Stimulated activated CD4-positive, alpha-beta T cell treated with anti-CD3 and anti-CD28 coated beads, TNF-alpha, amount 100 ng/mL, for 1 hour (primary cell): ENCODE data around the gene MAML2.

Source experiments
- DNase-seq, 3 donors: peaks; one replicate each; pipeline ENCODE4 v3.0.0-alpha.2; 2020; ENCODE audit warnings: low read depth in 3 of 3, low spot score in 1 of 3

Gene MAML2

DNA sequence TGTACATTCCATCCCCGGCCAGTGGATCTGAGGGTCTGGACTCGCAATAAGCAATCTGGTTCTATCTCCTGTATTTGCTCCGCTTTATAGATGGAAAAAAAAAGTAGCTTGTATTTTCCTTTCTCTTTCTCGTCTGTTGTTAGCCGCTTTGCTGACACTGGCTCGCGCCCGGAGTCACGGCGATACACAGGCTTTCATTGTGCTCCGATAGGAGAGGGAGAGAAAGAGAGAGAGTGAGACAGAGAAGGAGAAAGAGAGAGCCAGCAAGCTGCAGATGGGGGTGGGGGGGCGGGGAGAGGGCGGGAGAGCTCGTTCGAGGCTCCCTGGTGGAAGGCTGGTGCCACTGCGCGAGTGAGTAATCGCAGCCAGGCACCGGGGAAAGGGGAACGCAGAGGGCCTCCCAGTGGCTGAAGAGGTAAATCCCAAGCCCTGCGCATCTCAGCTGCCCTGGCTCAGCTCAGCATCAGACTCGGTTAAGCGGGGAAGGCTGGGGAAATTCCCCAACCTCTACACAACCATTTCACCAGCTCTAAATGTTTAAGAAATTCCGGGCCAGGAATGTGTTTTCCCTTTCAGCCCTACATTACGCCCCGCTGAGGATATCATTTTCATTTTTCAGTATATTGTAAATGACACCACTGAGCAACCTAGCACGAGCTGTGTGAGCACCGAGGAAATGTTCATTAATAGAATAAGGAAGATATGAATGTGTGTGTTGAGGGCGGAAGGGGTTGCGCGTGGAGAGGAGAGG is at the start of gene MAML2:
Gene MAML2 (minus strand): TSS at position 235 of the 751 bp plus-strand sequence. CDS start 1,300 bp downstream, outside the sequence.
- peak; percentile 71 to 88 (median 80) for DNase-seq

- DNase-seq: no peak
These were observed 48.8 kb upstream of the MAML2 start for GRCh38 chr11:96391698-96392307.

GRCh38 chr11:96390488-96390792 is 47.4 kb upstream of the MAML2 start:
- no peak for DNase-seq

DNA sequence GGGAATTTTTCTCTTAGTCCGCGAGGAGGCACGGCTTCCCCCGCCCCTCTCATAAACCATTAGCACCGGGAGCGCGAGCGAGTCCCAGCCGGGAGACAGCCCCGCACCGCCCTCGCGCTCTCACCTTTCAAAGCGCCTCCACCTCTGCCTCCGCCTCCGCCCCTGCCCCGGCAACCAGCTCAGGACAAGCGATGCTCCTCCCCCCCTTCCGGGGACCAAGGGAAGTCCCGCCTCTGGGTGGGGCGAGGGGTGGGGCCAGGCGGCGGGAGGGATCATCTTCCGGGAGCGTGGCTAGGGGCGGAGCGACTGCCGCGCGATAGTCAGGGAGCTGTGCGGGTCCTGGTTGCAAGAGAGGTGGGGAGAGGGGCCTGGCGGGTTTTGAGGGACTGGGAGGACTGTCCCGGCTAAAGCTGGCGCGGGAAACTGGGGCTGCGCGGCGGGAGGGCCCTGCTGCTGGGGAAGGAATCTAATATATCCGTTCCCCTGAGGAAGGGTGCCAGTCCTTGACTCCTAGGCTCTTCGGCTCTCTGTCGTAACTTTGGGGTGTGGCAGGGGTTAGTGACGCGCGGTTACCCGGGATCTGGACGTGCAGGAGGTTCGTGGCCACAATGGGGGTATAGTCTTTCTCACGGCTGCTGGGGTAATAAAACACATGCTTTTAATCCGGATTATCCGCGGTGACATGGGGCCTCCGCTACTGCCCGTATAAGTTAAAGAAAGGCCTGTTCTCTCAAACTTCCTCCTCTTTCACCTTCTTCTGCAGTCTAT is 46.9 kb upstream of the MAML2 start, which contains the start of the genes CCDC82 and JRKL:
Gene CCDC82 (minus strand): TSS at position 193 of the 768 bp plus-strand sequence. CDS start 5,165 bp downstream, outside the sequence.
Gene JRKL (plus strand): TSS at position 294 of the 768 bp plus-strand sequence. CDS start 637 bp downstream, outside the sequence.
- peak; percentile 94 to 99 (median 96) for DNase-seq

- DNase-seq: no peak
These were observed 46.1 kb upstream of the MAML2 start for GRCh38 chr11:96388891-96389719.

DNA sequence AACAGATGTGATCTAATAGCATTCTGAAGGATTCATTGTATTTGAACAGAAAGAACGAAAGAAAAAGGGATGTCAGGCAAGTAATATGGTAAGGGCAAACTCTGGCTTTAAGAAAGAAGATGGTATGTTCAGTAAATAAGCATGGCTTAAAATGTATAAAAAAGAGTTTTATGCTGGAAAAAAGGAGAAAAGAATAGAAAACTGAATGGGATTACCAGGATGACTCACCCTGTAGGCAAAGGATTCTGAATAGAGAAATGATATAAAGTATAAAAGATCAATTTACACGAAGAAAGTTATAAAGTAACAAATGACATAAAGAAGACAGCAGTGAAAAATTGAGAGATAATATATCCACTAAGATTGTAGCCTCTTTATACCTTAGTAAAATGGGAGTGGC is 42.2 kb upstream of the MAML2 start:
- DNase-seq: no peak

DNA sequence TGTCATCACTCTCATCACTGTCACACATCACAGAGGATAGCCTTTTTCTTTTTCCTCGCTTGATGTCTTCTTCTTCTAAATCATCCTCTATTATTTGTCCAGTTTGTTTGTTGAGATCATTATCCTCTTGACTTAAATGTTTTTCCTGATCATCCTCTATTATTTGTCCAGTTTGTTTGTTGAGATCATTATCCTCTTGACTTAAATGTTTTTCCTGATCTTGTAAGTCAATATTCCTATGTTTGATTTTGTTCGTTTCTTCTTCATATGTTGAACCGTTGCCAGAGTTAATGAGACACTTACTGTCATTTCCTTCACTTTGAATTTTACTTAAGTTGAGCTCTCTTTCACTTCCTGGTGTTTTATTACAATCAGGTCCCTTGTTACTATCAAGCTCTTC is 41.2 kb upstream of the MAML2 start:
- no peak for DNase-seq

DNA sequence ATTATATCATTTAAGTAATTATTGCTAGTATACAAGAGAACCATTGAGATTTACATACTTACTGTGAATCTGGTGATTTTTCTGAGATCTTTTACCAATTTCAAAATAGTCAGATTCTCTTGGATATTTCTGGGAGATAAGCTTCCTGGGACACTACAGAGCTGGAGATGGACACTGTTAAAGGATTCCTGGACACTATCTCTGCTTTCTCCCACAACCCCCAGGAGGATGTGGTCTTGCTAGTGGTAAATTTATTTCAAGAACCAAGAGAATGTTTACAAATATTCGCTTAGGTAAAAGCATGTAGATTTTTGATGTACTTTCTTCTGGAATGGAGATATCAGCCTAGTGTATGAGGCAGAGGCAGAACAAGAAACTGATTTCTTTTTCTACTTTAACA is 33.8 kb upstream of the MAML2 start:
- DNase-seq: no peak

GRCh38 chr11:96373826-96374225 is 30.8 kb upstream of the MAML2 start:
- no peak for DNase-seq

GRCh38 chr11:96367342-96367741 is 24.3 kb upstream of the MAML2 start:
- no peak for DNase-seq

DNA sequence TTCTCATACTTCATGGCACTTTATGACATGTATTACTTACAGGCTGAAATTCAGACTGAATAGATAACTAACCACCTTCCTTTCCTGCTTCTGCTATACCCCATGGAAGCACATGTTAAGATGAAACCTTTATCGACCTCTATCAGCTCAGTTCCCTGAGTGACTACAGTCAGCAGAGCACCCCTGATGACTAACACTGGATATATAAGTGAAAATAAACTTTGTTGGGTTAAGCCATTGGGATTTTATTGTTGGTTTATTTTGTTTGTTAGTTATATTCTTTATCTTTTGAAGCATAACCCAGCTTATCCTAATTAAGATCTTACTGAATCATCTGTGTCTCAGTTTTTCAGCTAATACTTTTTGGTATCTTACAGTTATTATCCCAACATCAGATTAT is 23.0 kb upstream of the MAML2 start:
- DNase-seq: no peak

- no peak for DNase-seq
These were observed 22.5 kb upstream of the MAML2 start for GRCh38 chr11:96365493-96365892.

GRCh38 chr11:96361778-96362177 is 18.8 kb upstream of the MAML2 start:
- no peak for DNase-seq

DNA sequence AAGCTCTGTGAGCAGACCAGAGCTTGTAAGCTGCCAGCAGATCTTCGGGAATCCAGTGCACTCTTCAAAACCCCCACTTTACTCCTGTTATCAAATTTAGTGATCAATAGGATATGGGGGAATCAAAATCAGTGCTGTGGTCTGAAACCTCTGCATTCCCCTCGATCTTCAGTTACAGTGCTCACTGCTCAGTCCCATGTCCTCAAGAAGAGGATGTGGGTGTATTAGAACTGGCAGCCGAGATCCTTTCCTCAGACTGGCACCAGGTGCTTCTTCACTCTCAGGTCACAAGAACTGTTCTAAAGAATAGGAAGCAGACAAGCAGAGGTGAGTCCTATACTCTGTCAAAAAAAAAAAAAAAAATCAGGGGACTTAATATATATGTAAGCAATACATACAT is 15.3 kb upstream of the MAML2 start:
- DNase-seq: no peak

- no peak for DNase-seq
These were observed 14.8 kb upstream of the MAML2 start for GRCh38 chr11:96357794-96358193.

- no peak for DNase-seq
These were observed 13.9 kb upstream of the MAML2 start for GRCh38 chr11:96356848-96357247.

- no peak for DNase-seq
These were observed 708 bp downstream of the MAML2 start for GRCh38 chr11:96342014-96342960.

- peak in 1 of 3 donors; percentile 37 for DNase-seq
These were observed 1.6 kb downstream of the MAML2 start for GRCh38 chr11:96341211-96342013.

- no peak for DNase-seq
These were observed 2.5 kb downstream of the MAML2 start for GRCh38 chr11:96340555-96340885.
